ENCODE data around the gene GCK.

GCK gene

GRCh38 chr7:44219371-44220045, 30.3 kb upstream of the GCK start:
- Histone ChIP-seq H3K18ac (ENCODE audit: low read length) (peak overlapping the region; percentile 75), H3K36me3 (replicated peaks in 1 of 2; ENCODE audit: control insufficient read depth in 2 of 2, insufficient read depth in 2 of 2, low read length in 2 of 2) (peaks cover 0 to 3% of the 10 kb centered on the region in 2 donors), H3K27me3 (ENCODE audit: control insufficient read depth in 3 of 3, insufficient read depth in 3 of 3, low read depth in 1 of 3, low read length in 3 of 3) (peaks cover 0 to 7% (median 0%) of the 10 kb centered on the region in 3 experiments), H3K27ac (replicated peaks; ENCODE audit: low read length) (no peak overlapping the region), H2BK5ac (ENCODE audit: low read length) (no peak overlapping the region), H2BK120ac (ENCODE audit: low read depth, low read length) (no peak overlapping the region), H2BK12ac (ENCODE audit: low read length) (peak overlapping the region; percentile 41), H4K8ac (ENCODE audit: low read depth, low read length) (no peak overlapping the region), H3K9ac (ENCODE audit: low read depth, low read length, poor library complexity) (no peak overlapping the region), H2BK15ac (ENCODE audit: low read length) (peak overlapping the region; percentile 55), H2AFZ (ENCODE audit: low read length) (no peak overlapping the region), H3K23ac (ENCODE audit: low read depth, low read length, poor library complexity) (peak overlapping the region; percentile 8), H3K14ac (ENCODE audit: low read length) (peak overlapping the region; percentile 75), H3K4me3 (ENCODE audit: low read length in 2 of 2) (peak overlapping the region in 1 of 2 donors; percentile 61), H3K4ac (ENCODE audit: low read length) (no peak overlapping the region), H3K4me1 (ENCODE audit: control insufficient read depth in 2 of 2, insufficient read depth in 1 of 2, low read depth in 1 of 2, low read length in 2 of 2) (peaks cover 22 to 30% of the 10 kb centered on the region in 2 donors), H2AK5ac (ENCODE audit: low read depth, low read length) (peak overlapping the region; percentile 82), H3K4me2 (ENCODE audit: insufficient read depth, low read length, poor library complexity, severe bottlenecking) (no peak overlapping the region), H3K79me1 (ENCODE audit: low read depth, low read length) (peaks cover 4% of the 10 kb centered on the region), H4K91ac (ENCODE audit: low read depth, low read length, poor library complexity) (no peak overlapping the region), H3K9me3 (replicated peaks in 1 of 2; ENCODE audit: control insufficient read depth in 2 of 2, insufficient read depth in 1 of 2, low read depth in 1 of 2, low read length in 2 of 2) (peaks cover 4 to 9% of the 10 kb centered on the region in 2 donors)
- DNase-seq (ENCODE audit: low spot score) = no peak
- no CpG with 5 or more reads among the region's 18 CpGs for WGBS, 2 donors (ENCODE audit: extremely low coverage in 2 of 2, insufficient read length in 2 of 2, insufficient replicate concordance in 1 of 2)

- H2BK5ac ChIP-seq (ENCODE audit: low read length) = peak overlapping the region; percentile 79
- H4K8ac ChIP-seq (ENCODE audit: low read depth, low read length) = no peak overlapping the region
- no peak overlapping the region for H3K4ac ChIP-seq (ENCODE audit: low read length)
- H2AK5ac ChIP-seq (ENCODE audit: low read depth, low read length) = peak overlapping the region; percentile 49
- no peak overlapping the region for H2BK12ac ChIP-seq (ENCODE audit: low read length)
- peaks cover 0 to 6% of the 10 kb centered on the region in 2 donors for H3K36me3 ChIP-seq (replicated peaks in 1 of 2; ENCODE audit: control insufficient read depth in 2 of 2, insufficient read depth in 2 of 2, low read length in 2 of 2)
- H4K91ac ChIP-seq (ENCODE audit: low read depth, low read length, poor library complexity) = no peak overlapping the region
- H2AFZ ChIP-seq (ENCODE audit: low read length) = peak overlapping the region; percentile 97
- H3K9me3 ChIP-seq (replicated peaks in 1 of 2; ENCODE audit: control insufficient read depth in 2 of 2, insufficient read depth in 1 of 2, low read depth in 1 of 2, low read length in 2 of 2) = peaks cover 4 to 7% of the 10 kb centered on the region in 2 donors
- no peak overlapping the region for H2BK15ac ChIP-seq (ENCODE audit: low read length)
- peaks cover 20 to 26% of the 10 kb centered on the region in 2 donors for H3K4me1 ChIP-seq (ENCODE audit: control insufficient read depth in 2 of 2, insufficient read depth in 1 of 2, low read depth in 1 of 2, low read length in 2 of 2)
- peak overlapping the region; percentile 7 for H3K9ac ChIP-seq (ENCODE audit: low read depth, low read length, poor library complexity)
- DNase-seq (ENCODE audit: low spot score) = peak; percentile 42
- H3K79me1 ChIP-seq (ENCODE audit: low read depth, low read length) = peaks cover 4% of the 10 kb centered on the region
- H3K14ac ChIP-seq (ENCODE audit: low read length) = no peak overlapping the region
- H2BK120ac ChIP-seq (ENCODE audit: low read depth, low read length) = no peak overlapping the region
- H3K23ac ChIP-seq (ENCODE audit: low read depth, low read length, poor library complexity) = no peak overlapping the region
- H3K27me3 ChIP-seq (ENCODE audit: control insufficient read depth in 3 of 3, insufficient read depth in 3 of 3, low read depth in 1 of 3, low read length in 3 of 3) = no peaks in the 10 kb centered on the region
- no peak overlapping the region for H3K4me3 ChIP-seq (ENCODE audit: low read length in 2 of 2)
- no peak overlapping the region for H3K4me2 ChIP-seq (ENCODE audit: insufficient read depth, low read length, poor library complexity, severe bottlenecking)
- no CpG with 5 or more reads among the region's 26 CpGs for WGBS, 2 donors (ENCODE audit: extremely low coverage in 2 of 2, insufficient read length in 2 of 2, insufficient replicate concordance in 1 of 2)
- peak overlapping the region; percentile 91 for H3K18ac ChIP-seq (ENCODE audit: low read length)
- H3K27ac ChIP-seq (replicated peaks; ENCODE audit: low read length) = peak overlapping the region; percentile 55
Observed at GRCh38 chr7:44218418-44219201, 29.4 kb upstream of the GCK start.

GRCh38 chr7:44217852-44218402, 28.7 kb upstream of the GCK start:
- no peak overlapping the region for H3K4me3 ChIP-seq (ENCODE audit: low read length in 2 of 2)
- H2BK120ac ChIP-seq (ENCODE audit: low read depth, low read length) = peak overlapping the region; percentile 26
- H2BK15ac ChIP-seq (ENCODE audit: low read length) = peak overlapping the region; percentile 90

More at GRCh38 chr7:44217852-44218402, 28.7 kb upstream of the GCK start:
- Histone ChIP-seq H3K9ac (ENCODE audit: low read depth, low read length, poor library complexity) (peak overlapping the region; percentile 86), H3K27ac (replicated peaks; ENCODE audit: low read length) (peak overlapping the region; percentile 29), H4K8ac (ENCODE audit: low read depth, low read length) (peak overlapping the region; percentile 75), H4K91ac (ENCODE audit: low read depth, low read length, poor library complexity) (peak overlapping the region; percentile 94), H2BK5ac (ENCODE audit: low read length) (peak overlapping the region; percentile 79), H3K9me3 (replicated peaks in 1 of 2; ENCODE audit: control insufficient read depth in 2 of 2, insufficient read depth in 1 of 2, low read depth in 1 of 2, low read length in 2 of 2) (peaks cover 4 to 7% of the 10 kb centered on the region in 2 donors), H3K18ac (ENCODE audit: low read length) (peak overlapping the region; percentile 93), H3K4me2 (ENCODE audit: insufficient read depth, low read length, poor library complexity, severe bottlenecking) (no peak overlapping the region), H2AFZ (ENCODE audit: low read length) (peak overlapping the region; percentile 97), H3K4ac (ENCODE audit: low read length) (peak overlapping the region; percentile 84), H3K36me3 (replicated peaks in 1 of 2; ENCODE audit: control insufficient read depth in 2 of 2, insufficient read depth in 2 of 2, low read length in 2 of 2) (peaks cover 3 to 12% of the 10 kb centered on the region in 2 donors), H3K14ac (ENCODE audit: low read length) (peak overlapping the region; percentile 73), H3K23ac (ENCODE audit: low read depth, low read length, poor library complexity) (peak overlapping the region; percentile 61), H2AK5ac (ENCODE audit: low read depth, low read length) (peak overlapping the region; percentile 93), H3K27me3 (ENCODE audit: control insufficient read depth in 3 of 3, insufficient read depth in 3 of 3, low read depth in 1 of 3, low read length in 3 of 3) (no peaks in the 10 kb centered on the region), H2BK12ac (ENCODE audit: low read length) (peak overlapping the region; percentile 99), H3K79me1 (ENCODE audit: low read depth, low read length) (peaks cover 1% of the 10 kb centered on the region), H3K4me1 (ENCODE audit: control insufficient read depth in 2 of 2, insufficient read depth in 1 of 2, low read depth in 1 of 2, low read length in 2 of 2) (peaks cover 19% of the 10 kb centered on the region in 2 donors)
- no CpG with 5 or more reads among the region's 17 CpGs for WGBS, 2 donors (ENCODE audit: extremely low coverage in 2 of 2, insufficient read length in 2 of 2, insufficient replicate concordance in 1 of 2)
- DNase-seq (ENCODE audit: low spot score) = no peak

Measured in neuronal stem cell (in vitro differentiated cells).